Loucy (cell line): ENCODE measurements around the gene ATF2.

ENCODE experiments used
- H2AFZ ChIP-seq: fragments of 200-600 bp; sonication (generic); 2 replicates; pipeline ENCODE4 v1.6.0; 2016; ENCODE audit warnings: antibody characterized with exemption, mild to moderate bottlenecking, low read length, moderate library complexity
- H3F3A ChIP-seq: fragments of 200-600 bp; 2 replicates; pipeline ENCODE4 v1.6.0; 2016; ENCODE audit warnings: antibody characterized with exemption, low read depth, mild to moderate bottlenecking
- H3K27me3 ChIP-seq: fragments of 200-600 bp; sonication (generic); 2 replicates; pipeline ENCODE4 v1.6.1; 2014; ENCODE audit warnings: low read length, mild to moderate bottlenecking; ENCODE audit not compliant: insufficient read depth, poor library complexity, severe bottlenecking
- H3K36me3 ChIP-seq: fragments of 200-600 bp; sonication (generic); 2 replicates; pipeline ENCODE4 v1.6.1; 2016; ENCODE audit warnings: low read length; ENCODE audit not compliant: insufficient read depth
- H3K4me1 ChIP-seq: fragments of 200-600 bp; sonication (generic); 2 replicates; pipeline ENCODE4 v1.5.1; 2014; ENCODE audit warnings: low read length, mild to moderate bottlenecking; ENCODE audit not compliant: insufficient read depth, poor library complexity, severe bottlenecking
- H3K4me2 ChIP-seq: fragments of 200-600 bp; sonication (generic); 2 replicates; pipeline ENCODE4 v1.6.0; 2014; ENCODE audit warnings: antibody characterized with exemption, low read length, low read depth, mild to moderate bottlenecking; ENCODE audit not compliant: poor library complexity, severe bottlenecking
- H3K4me3 ChIP-seq: fragments of 200-600 bp; sonication (generic); 2 replicates; pipeline ENCODE4 v1.5.1; 2014; ENCODE audit warnings: low read length, mild to moderate bottlenecking, mixed read lengths; ENCODE audit not compliant: poor library complexity, severe bottlenecking
- H3K79me2 ChIP-seq: fragments of 200-600 bp; sonication (generic); 2 replicates; pipeline ENCODE4 v1.6.1; 2014; ENCODE audit warnings: low read length; ENCODE audit not compliant: insufficient read depth
- H3K9ac ChIP-seq: fragments of 200-600 bp; sonication (generic); 2 replicates; pipeline ENCODE4 v1.6.0; 2014; ENCODE audit warnings: mild to moderate bottlenecking, low read depth, low read length, moderate library complexity; ENCODE audit not compliant: poor library complexity, severe bottlenecking
- H3K9me2 ChIP-seq: fragments of 200-600 bp; sonication (generic); replicated peaks from 2 replicates; pipeline ENCODE4 v1.6.1; 2016; ENCODE audit warnings: low read depth, low read length, mixed read lengths
- H3K9me3 ChIP-seq: fragments of 200-600 bp; sonication (generic); 2 replicates; pipeline ENCODE4 v1.6.1; 2014; ENCODE audit warnings: mild to moderate bottlenecking, antibody characterized with exemption, low read length, low read depth; ENCODE audit not compliant: insufficient read depth
- H4K20me1 ChIP-seq: fragments of 200-600 bp; sonication (generic); 2 replicates; pipeline ENCODE4 v1.6.0; 2014; ENCODE audit warnings: antibody characterized with exemption, low read length, mild to moderate bottlenecking; ENCODE audit not compliant: insufficient read depth, poor library complexity, severe bottlenecking
- CTCF ChIP-seq: fragments of 200-600 bp; sonication (generic); conservative IDR thresholded peaks from 2 replicates; pipeline ENCODE4 v1.5.1; 2014; ENCODE audit warnings: mild to moderate bottlenecking, antibody characterized with exemption, low read length
- EZH2phosphoT487 ChIP-seq: fragments of 200-600 bp; IDR thresholded peaks from 2 replicates; pipeline ENCODE4 v1.6.1; 2018; ENCODE audit warnings: antibody characterized with exemption, mild to moderate bottlenecking, moderate library complexity, borderline replicate concordance

ATF2 gene

DNA sequence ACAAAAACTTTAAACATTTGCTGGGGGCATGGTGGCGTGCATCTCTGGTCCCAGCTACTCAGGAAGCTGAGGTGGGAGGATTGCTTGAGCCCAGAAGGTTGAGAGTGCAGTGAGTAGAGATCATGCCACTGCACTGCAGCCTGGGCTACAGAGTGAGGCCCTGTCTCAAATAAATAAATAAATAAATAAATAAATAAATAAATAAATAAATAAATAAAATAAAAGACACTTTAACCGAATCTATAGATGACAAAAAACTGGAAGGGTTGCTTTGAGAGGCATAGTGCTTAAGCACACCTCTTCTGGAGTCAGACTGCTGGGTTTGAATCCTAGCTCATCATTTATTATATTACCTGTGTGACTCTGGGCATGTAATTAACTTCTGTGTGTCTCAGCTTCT, 141.6 kb downstream of the ATF2 start:
- Histone ChIP-seq H4K20me1 (no peaks in the 10 kb centered on the region), H3K4me2 (no peak overlapping the region), H3K36me3 (no peaks in the 10 kb centered on the region), H2AFZ (no peak overlapping the region), H3K79me2 (no peaks in the 10 kb centered on the region), H3K9ac (no peak overlapping the region), H3K27me3 (no peaks in the 10 kb centered on the region), H3K4me3 (no peak overlapping the region), H3K4me1 (no peaks in the 10 kb centered on the region), H3F3A (no peaks in the 10 kb centered on the region), H3K9me3 (no peaks in the 10 kb centered on the region), H3K9me2 (no peaks in the 10 kb centered on the region)
- TF ChIP-seq CTCF, result no peak
- TF ChIP-seq EZH2phosphoT487, result no peak

DNA sequence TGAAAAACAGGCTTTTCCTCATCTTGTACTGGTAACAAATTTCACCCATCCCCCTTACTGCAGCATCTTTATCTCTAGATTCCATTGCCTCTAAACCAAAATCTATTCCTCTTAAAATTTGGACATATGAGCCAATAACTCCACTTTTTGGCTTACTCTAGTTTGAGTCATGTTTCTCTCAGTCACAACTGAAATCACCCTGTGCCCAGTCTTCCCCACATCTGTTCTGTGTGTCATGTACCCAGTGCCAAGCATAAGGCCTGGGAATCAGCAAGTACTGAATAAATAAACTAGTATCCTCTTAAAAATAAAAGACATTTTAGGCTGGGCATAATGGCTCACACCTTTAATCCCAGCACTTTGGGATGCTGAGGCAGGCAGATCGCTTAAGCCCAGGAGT, 142.1 kb downstream of the ATF2 start:
- no peaks in the 10 kb centered on the region for H3K27me3 ChIP-seq
- no peaks in the 10 kb centered on the region for H3K4me1 ChIP-seq
- H3K9me2 ChIP-seq, result no peaks in the 10 kb centered on the region
- H3K36me3 ChIP-seq, result no peaks in the 10 kb centered on the region
- no peaks in the 10 kb centered on the region for H3K79me2 ChIP-seq
- H3K4me3 ChIP-seq, result no peak overlapping the region
- H3F3A ChIP-seq, result no peaks in the 10 kb centered on the region
- no peaks in the 10 kb centered on the region for H4K20me1 ChIP-seq
- H2AFZ ChIP-seq, result no peak overlapping the region
- no peak overlapping the region for H3K9ac ChIP-seq
- no peak for TF ChIP-seq EZH2phosphoT487
- TF ChIP-seq CTCF, result no peak
- H3K4me2 ChIP-seq, result no peak overlapping the region
- H3K9me3 ChIP-seq, result no peaks in the 10 kb centered on the region

DNA sequence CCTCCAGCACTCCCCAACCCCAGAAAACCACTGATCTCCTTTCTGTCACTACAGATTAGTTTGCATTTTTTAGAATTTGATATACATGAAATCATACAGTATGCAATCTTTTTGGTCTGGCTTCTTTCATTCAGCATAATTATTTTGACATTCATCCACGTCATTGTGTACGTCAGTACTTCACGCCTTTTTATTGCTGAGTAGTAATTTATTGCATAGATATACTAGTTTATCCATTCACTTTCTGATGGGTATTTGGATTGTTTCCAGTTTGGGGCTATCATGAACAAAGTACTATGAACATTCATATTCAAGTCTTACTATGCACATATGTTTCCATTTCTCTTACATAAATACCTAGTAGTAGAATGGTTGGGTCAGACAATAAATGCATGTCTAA, 142.8 kb downstream of the ATF2 start:
- Histone ChIP-seq H3K4me2 (no peak overlapping the region), H3K27me3 (no peaks in the 10 kb centered on the region), H3K36me3 (no peaks in the 10 kb centered on the region), H3F3A (no peaks in the 10 kb centered on the region), H3K79me2 (no peaks in the 10 kb centered on the region), H3K9ac (no peak overlapping the region), H3K9me2 (no peaks in the 10 kb centered on the region), H4K20me1 (no peaks in the 10 kb centered on the region), H2AFZ (no peak overlapping the region), H3K4me3 (no peak overlapping the region), H3K4me1 (no peaks in the 10 kb centered on the region), H3K9me3 (no peaks in the 10 kb centered on the region)
- TF ChIP-seq EZH2phosphoT487, result no peak
- no peak for TF ChIP-seq CTCF
